Panc1 (cell line): ENCODE measurements around the gene VSNL1. TPM values are rescaled to one million over a fixed set of nuclear protein-coding genes. Genes with fewer than 3 reads are reported as not detected.

Experiments used
- ATAC-seq: fragments of 200-7000 bp; cut with Tn5 transposase; 2 replicates; pipeline ENCODE4 v1.9.1; 2020; ENCODE audit warnings: mild to moderate bottlenecking, moderate library complexity
- Bru-seq: library from RNA; stranded (reverse); fragments of 400-500 nt; gene quantifications from one replicate; lab custom pipeline; 2021; lab: Mats Ljungman, UMichigan
- BruChase-seq, 2 experiments: library from RNA; stranded (reverse); fragments of 400-500 nt; gene quantifications; one replicate each; lab custom pipeline; 2021; lab: Mats Ljungman, UMichigan
- BruUV-seq: library from RNA; stranded (reverse); fragments of 400-500 nt; replicated peaks from 2 replicates; lab custom pipeline; 2021; lab: Mats Ljungman, UMichigan
- CTCF ChIA-PET: fragments of 300-600 bp; sonication (Branson Sonifier 250); formaldehyde crosslinking; loops from one replicate; lab custom pipeline; 2022; ENCODE audit warnings: antibody characterized with exemption; lab: Charles Lee
- POLR2A ChIA-PET: fragments of 300-600 bp; sonication (Branson Sonifier 250); formaldehyde crosslinking; loops from one replicate; lab custom pipeline; 2022; ENCODE audit warnings: antibody characterized with exemption; lab: Charles Lee
- DNase-seq: peaks from one replicate; pipeline ENCODE4 v3.0.0-alpha.2; 2010; ENCODE audit warnings: low read depth, low spot score
- H3K27ac ChIP-seq: 2 replicates; pipeline ENCODE4 v1.5.1; 2011; ENCODE audit warnings: mild to moderate bottlenecking, low read length, inconsistent platforms
- H3K27me3 ChIP-seq: fragments of 200-500 bp; sonication (Bioruptor generic); 2 replicates; pipeline ENCODE4 v1.6.0; 2014; ENCODE audit warnings: low read length, inconsistent platforms; ENCODE audit not compliant: control insufficient read depth, insufficient read depth
- H3K36me3 ChIP-seq: fragments of 200-500 bp; sonication (Bioruptor generic); 2 replicates; pipeline ENCODE4 v1.5.1; 2014; ENCODE audit warnings: inconsistent platforms, mild to moderate bottlenecking, low read length, moderate library complexity; ENCODE audit not compliant: control insufficient read depth, insufficient read depth
- H3K4me1 ChIP-seq: 2 replicates; pipeline ENCODE4 v1.5.1; 2011; ENCODE audit warnings: inconsistent platforms, mild to moderate bottlenecking, low read length, moderate library complexity; ENCODE audit not compliant: control insufficient read depth, insufficient read depth
- H3K4me3 ChIP-seq, 2 experiments: 2 replicates each; pipeline ENCODE4 v1.5.1; 2011 to 2012; ENCODE audit warnings: low read depth in 2 of 2, low read length in 2 of 2, mild to moderate bottlenecking in 2 of 2, inconsistent platforms in 1 of 2, moderate library complexity in 1 of 2
- H3K9me3 ChIP-seq: fragments of 200-500 bp; sonication (Bioruptor generic); 2 replicates; pipeline ENCODE4 v1.5.1; 2014; ENCODE audit warnings: low read depth, mild to moderate bottlenecking, inconsistent platforms, low read length, moderate library complexity; ENCODE audit not compliant: control insufficient read depth, insufficient read depth
- CTCF ChIP-seq: fragments of 450-650 bp; IDR thresholded peaks from 2 replicates; pipeline ENCODE4 v1.5.1; 2017; ENCODE audit warnings: mild to moderate bottlenecking
- POLR2AphosphoS5 ChIP-seq: IDR thresholded peaks from 2 replicates; pipeline ENCODE4 v1.6.1; 2012; ENCODE audit warnings: mild to moderate bottlenecking, low read depth, low read length, moderate library complexity
- SIN3A ChIP-seq: IDR thresholded peaks from 2 replicates; pipeline ENCODE4 v1.6.1; 2012; ENCODE audit warnings: low read depth, mild to moderate bottlenecking, low read length, moderate library complexity, borderline replicate concordance; ENCODE audit not compliant: insufficient read depth
- TCF7L2 ChIP-seq: IDR thresholded peaks from 2 replicates; pipeline ENCODE4 v1.6.1; 2011; ENCODE audit warnings: mild to moderate bottlenecking, low read depth, low read length, inconsistent platforms
- in situ Hi-C: cut with HindIII; loops from 2 replicates; pipeline ENCODE4 v1.10.0; 2016; ENCODE audit warnings: low sequenced_read_pairs, low pct_unique_long_range_greater_than_20kb
- intact Hi-C: fragments of 100-400 bp; cut with micrococcal nuclease; formaldehyde crosslinking; loops from one replicate; pipeline ENCODE4 v1.10.0; 2022; ENCODE audit not compliant: unreplicated experiment
- long read RNA-seq: library from polyadenylated mRNA; unstranded; transcript quantifications from one replicate; pipeline ENCODE4 v2.0.0, GENCODE V29; 2021; ENCODE audit not compliant: unreplicated experiment
- polyA plus RNA-seq: library from polyadenylated mRNA; unstranded; fragments of >200 nt; gene quantifications from one replicate; pipeline ENCODE4 v1.2.1, GENCODE V29; 2012; ENCODE audit warnings: missing spikeins; ENCODE audit not compliant: insufficient read length
- total RNA-seq: library from RNA; stranded (reverse); gene quantifications from one replicate; pipeline ENCODE4 v1.2.1, GENCODE V29; 2021; ENCODE audit not compliant: unreplicated experiment
- TF ChIP-seq, protein P1 (sequence below), 2 experiments: IDR thresholded peaks; 2 replicates each; pipeline ENCODE4 v1.6.1; 2011 to 2012; ENCODE audit warnings: low read depth in 2 of 2, control low read depth in 1 of 2, low read length in 1 of 2, mild to moderate bottlenecking in 1 of 2, moderate library complexity in 1 of 2; ENCODE audit not compliant: insufficient read depth in 1 of 2

VSNL1 gene
- total RNA-seq, result not detected
- not detected for polyA plus RNA-seq
- percentile 6 among the genes with signal in this experiment for Bru-seq, nascent RNA
- BruChase-seq, experiment 1, labeled RNA remaining after a 2-hour chase, result percentile 7 among the genes with signal in this experiment
- percentile 6 among the genes with signal in this experiment for BruChase-seq, experiment 2, labeled RNA remaining after a 6-hour chase
- long read RNA-seq, result 0 reads

DNA sequence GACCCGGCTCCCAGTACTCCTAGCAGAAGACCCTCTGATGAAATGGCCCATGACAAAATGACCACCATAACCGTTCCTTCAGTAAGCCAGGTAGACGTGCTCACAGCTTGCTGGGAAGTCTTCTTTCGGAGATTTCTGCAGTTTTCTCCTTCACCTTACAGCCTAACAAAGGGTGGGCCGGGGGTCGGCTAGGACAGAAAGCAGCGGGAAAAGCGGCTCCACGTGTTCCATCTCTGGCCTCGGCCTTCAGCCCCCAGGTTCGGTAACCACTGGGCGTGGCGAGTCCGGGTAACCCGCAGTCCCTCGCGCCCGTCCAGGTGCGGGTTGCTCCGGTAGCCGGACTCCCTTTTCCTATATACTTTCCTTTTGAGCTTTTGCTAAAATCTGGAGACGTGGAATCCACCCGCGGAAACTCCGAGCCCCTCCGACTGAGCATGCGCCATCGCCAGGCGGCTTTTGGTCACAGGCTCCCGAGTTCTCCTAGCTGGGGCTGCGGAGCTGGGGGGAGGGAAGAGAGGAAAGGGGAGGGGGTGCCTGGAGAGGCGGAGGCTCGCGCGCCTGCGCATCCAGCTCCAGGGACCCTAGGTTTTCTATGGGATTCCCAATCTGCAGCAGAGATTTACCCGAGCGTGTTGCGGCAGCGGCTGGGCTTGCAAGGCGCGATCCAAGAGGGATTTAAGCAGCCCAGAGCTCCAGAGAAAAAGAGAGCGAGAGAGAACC, at the start of gene VSNL1:
TSS of gene VSNL1 (plus strand) at position 604 of the 720 bp plus-strand sequence. CDS start 51,379 bp downstream, outside the sequence.
- no TSS peak for BruUV-seq
- TF ChIP-seq POLR2AphosphoS5, result no peak
- no peak for TF ChIP-seq TCF7L2
- TF ChIP-seq CTCF, result no peak
- no peak for TF ChIP-seq SIN3A
- TF ChIP-seq, protein P1, sequence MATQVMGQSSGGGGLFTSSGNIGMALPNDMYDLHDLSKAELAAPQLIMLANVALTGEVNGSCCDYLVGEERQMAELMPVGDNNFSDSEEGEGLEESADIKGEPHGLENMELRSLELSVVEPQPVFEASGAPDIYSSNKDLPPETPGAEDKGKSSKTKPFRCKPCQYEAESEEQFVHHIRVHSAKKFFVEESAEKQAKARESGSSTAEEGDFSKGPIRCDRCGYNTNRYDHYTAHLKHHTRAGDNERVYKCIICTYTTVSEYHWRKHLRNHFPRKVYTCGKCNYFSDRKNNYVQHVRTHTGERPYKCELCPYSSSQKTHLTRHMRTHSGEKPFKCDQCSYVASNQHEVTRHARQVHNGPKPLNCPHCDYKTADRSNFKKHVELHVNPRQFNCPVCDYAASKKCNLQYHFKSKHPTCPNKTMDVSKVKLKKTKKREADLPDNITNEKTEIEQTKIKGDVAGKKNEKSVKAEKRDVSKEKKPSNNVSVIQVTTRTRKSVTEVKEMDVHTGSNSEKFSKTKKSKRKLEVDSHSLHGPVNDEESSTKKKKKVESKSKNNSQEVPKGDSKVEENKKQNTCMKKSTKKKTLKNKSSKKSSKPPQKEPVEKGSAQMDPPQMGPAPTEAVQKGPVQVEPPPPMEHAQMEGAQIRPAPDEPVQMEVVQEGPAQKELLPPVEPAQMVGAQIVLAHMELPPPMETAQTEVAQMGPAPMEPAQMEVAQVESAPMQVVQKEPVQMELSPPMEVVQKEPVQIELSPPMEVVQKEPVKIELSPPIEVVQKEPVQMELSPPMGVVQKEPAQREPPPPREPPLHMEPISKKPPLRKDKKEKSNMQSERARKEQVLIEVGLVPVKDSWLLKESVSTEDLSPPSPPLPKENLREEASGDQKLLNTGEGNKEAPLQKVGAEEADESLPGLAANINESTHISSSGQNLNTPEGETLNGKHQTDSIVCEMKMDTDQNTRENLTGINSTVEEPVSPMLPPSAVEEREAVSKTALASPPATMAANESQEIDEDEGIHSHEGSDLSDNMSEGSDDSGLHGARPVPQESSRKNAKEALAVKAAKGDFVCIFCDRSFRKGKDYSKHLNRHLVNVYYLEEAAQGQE (IDR thresholded peaks at IDR 0.05; ENCODE audit: insufficient read depth in 1 of 2, low read depth in 2 of 2, low read length in 1 of 2), result no peak
- no peak for DNase-seq
- Histone ChIP-seq H3K9me3 (no peaks in the 10 kb centered on the region), H3K36me3 (peaks cover 4% of the 10 kb centered on the region; the same call in 1 of the 2 replicates), H3K27ac (no peak within 1 kb of the TSS), H3K4me3 (peak within 1 kb of the TSS; percentile 38 to 57), H3K4me1 (peaks cover 8% of the 10 kb centered on the region), H3K27me3 (peaks cover 33% of the 10 kb centered on the region)
- POLR2A ChIA-PET, result no interaction called here
- ATAC-seq, result peak; percentile 44; the same call in 1 of the 2 replicates
- intact Hi-C loops, result no loop called here
- CTCF ChIA-PET, result no interaction called here
- in situ Hi-C loops, result no loop called here

- no peaks in the 10 kb centered on the region for H3K4me1 ChIP-seq
- no peak overlapping the region for H3K4me3 ChIP-seq
- no peak for TF ChIP-seq CTCF
- TF ChIP-seq, protein P1 (IDR thresholded peaks at IDR 0.05; ENCODE audit: insufficient read depth in 1 of 2, low read depth in 2 of 2, low read length in 1 of 2), result no peak
- no peak for TF ChIP-seq TCF7L2
- TF ChIP-seq POLR2AphosphoS5, result no peak
- TF ChIP-seq SIN3A, result no peak
- H3K36me3 ChIP-seq, result no peaks in the 10 kb centered on the region
- ChIA-PET POLR2A (no interaction called here), CTCF (no interaction called here)
- no peak for DNase-seq
- no peak overlapping the region for H3K27ac ChIP-seq
- no peaks in the 10 kb centered on the region for H3K27me3 ChIP-seq
- in situ Hi-C loops (no loop called here), intact Hi-C loops (no loop called here)
- no peaks in the 10 kb centered on the region for H3K9me3 ChIP-seq
- ATAC-seq, result no peak
- no TSS peak for BruUV-seq
These were observed 44.9 kb upstream of the VSNL1 start for GRCh38 chr2:17495590-17495989.
